ENCODE measurements around the gene RAB26.
"Not testable (repeated sequence)": the region's sequence is repeated elsewhere in the genome, so short reads cannot be mapped to it uniquely, and the experiment has no call there.

DNA sequence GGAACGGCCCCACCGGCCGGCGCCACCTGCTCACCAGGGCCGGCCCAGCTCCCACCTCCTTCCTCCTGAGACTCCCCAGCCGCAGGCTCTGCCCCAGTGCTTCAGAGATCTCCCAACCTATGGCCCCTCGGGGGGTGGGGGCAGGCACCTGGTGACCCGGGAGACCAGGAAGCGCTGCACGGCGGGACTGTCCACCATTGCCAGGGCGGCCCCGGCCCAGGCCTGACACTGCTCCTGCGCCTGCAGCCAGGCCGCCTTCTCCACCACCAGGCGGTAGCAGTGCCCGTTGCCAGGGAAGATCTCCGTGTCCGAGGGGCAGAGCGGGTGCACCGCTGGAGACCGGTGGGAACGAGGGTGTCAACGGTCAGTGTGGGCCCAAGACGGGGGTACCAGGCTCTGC is 31.1 kb upstream of the RAB26 start:
- not testable (repeated sequence) for TF ChIP-seq POLR2A (IDR thresholded peaks at IDR 0.05); CTCF (IDR thresholded peaks at IDR 0.05 in 8 of 11, conservative IDR thresholded peaks at IDR 0.05 in 3 of 11); POLR2AphosphoS5 (IDR thresholded peaks at IDR 0.05)
